Measurements from ENCODE around the gene SLC17A1. TPM values are rescaled to one million over a fixed set of nuclear protein-coding genes. Genes with fewer than 3 reads are reported as not detected.

Gene SLC17A1
- total RNA-seq, 6 donors from 2014 or later = not detected

GRCh38 chr6:25832670-25833069 lies 818 bp upstream of the SLC17A1 start:
- no peak overlapping the region for H3K4me3 ChIP-seq
- no peaks in the 10 kb centered on the region for H3K27me3 ChIP-seq
- 80 to 98% methylated on average over 3 of the region's 3 CpGs for WGBS, 2 donors
- no peaks in the 10 kb centered on the region for H3K36me3 ChIP-seq
- TF ChIP-seq CTCF (IDR thresholded peaks at IDR 0.05) (no peak), POLR2AphosphoS5 (IDR thresholded peaks at IDR 0.05) (no peak), POLR2A (IDR thresholded peaks at IDR 0.05) (no peak), EP300 (IDR thresholded peaks at IDR 0.05) (no peak)
- no peak for DNase-seq
- H3K4me1 ChIP-seq = no peaks in the 10 kb centered on the region
- no peaks in the 10 kb centered on the region for H3K9me3 ChIP-seq
- H3K27ac ChIP-seq = no peak overlapping the region
- no peak for ATAC-seq (ENCODE audit: low FRiP score in 2 of 2)

- DNase-seq = no peak
- Histone ChIP-seq H3K9me3 (no peaks in the 10 kb centered on the region), H3K4me3 (no peak overlapping the region), H3K36me3 (no peaks in the 10 kb centered on the region), H3K27ac (no peak overlapping the region), H3K27me3 (no peaks in the 10 kb centered on the region), H3K4me1 (no peaks in the 10 kb centered on the region)
- no peak for TF ChIP-seq CTCF (IDR thresholded peaks at IDR 0.05)
- TF ChIP-seq POLR2AphosphoS5 (IDR thresholded peaks at IDR 0.05) = no peak
- TF ChIP-seq POLR2A (IDR thresholded peaks at IDR 0.05) = no peak
- TF ChIP-seq EP300 (IDR thresholded peaks at IDR 0.05) = no peak
- no peak for ATAC-seq (ENCODE audit: low FRiP score in 2 of 2)
Observed at GRCh38 chr6:25832307-25832662, 433 bp upstream of the SLC17A1 start.

- Histone ChIP-seq H3K9me3 (no peaks in the 10 kb centered on the region), H3K4me3 (no peak overlapping the region), H3K36me3 (no peaks in the 10 kb centered on the region), H3K4me1 (no peaks in the 10 kb centered on the region), H3K27me3 (no peaks in the 10 kb centered on the region), H3K27ac (no peak overlapping the region)
- DNase-seq = no peak
- WGBS, 2 donors = 73 to 78% methylated on average over 4 of the region's 4 CpGs
- ATAC-seq (ENCODE audit: low FRiP score in 2 of 2) = no peak
- no peak for TF ChIP-seq CTCF (IDR thresholded peaks at IDR 0.05)
- TF ChIP-seq POLR2AphosphoS5 (IDR thresholded peaks at IDR 0.05) = no peak
- TF ChIP-seq EP300 (IDR thresholded peaks at IDR 0.05) = no peak
- TF ChIP-seq POLR2A (IDR thresholded peaks at IDR 0.05) = no peak
Observed at GRCh38 chr6:25830458-25830857, 1.4 kb downstream of the SLC17A1 start.

GRCh38 chr6:25829375-25829774 lies 2.5 kb downstream of the SLC17A1 start:
- no peaks in the 10 kb centered on the region for H3K36me3 ChIP-seq
- DNase-seq = no peak
- H3K4me1 ChIP-seq = no peaks in the 10 kb centered on the region
- H3K27ac ChIP-seq = no peak overlapping the region
- H3K27me3 ChIP-seq = no peaks in the 10 kb centered on the region
- TF ChIP-seq POLR2A (IDR thresholded peaks at IDR 0.05) (no peak), CTCF (IDR thresholded peaks at IDR 0.05) (no peak), EP300 (IDR thresholded peaks at IDR 0.05) (no peak), POLR2AphosphoS5 (IDR thresholded peaks at IDR 0.05) (no peak)
- WGBS, 2 donors = 81 to 91% methylated on average over 1 of the region's 1 CpG
- no peak overlapping the region for H3K4me3 ChIP-seq
- no peak for ATAC-seq (ENCODE audit: low FRiP score in 2 of 2)
- no peaks in the 10 kb centered on the region for H3K9me3 ChIP-seq

- Histone ChIP-seq H3K4me3 (no peak overlapping the region), H3K4me1 (no peaks in the 10 kb centered on the region), H3K36me3 (no peaks in the 10 kb centered on the region), H3K9me3 (no peaks in the 10 kb centered on the region), H3K27ac (no peak overlapping the region), H3K27me3 (no peaks in the 10 kb centered on the region)
- TF ChIP-seq POLR2AphosphoS5 (IDR thresholded peaks at IDR 0.05) (no peak), CTCF (IDR thresholded peaks at IDR 0.05) (no peak), POLR2A (IDR thresholded peaks at IDR 0.05) (no peak), EP300 (IDR thresholded peaks at IDR 0.05) (no peak)
- ATAC-seq (ENCODE audit: low FRiP score in 2 of 2) (no peak), DNase-seq (no peak)
Observed at GRCh38 chr6:25821341-25821740, 10.5 kb downstream of the SLC17A1 start.
